T follicular helper cell (primary cell): ENCODE results near the gene PPP4R4.
"Not testable (repeated sequence)": the region's sequence is repeated elsewhere in the genome, so short reads cannot be mapped to it uniquely, and the experiment has no call there.

Experiments used
- DNase-seq: peaks from one replicate; pipeline ENCODE4 v3.0.0-alpha.2; 2020; ENCODE audit warnings: low read depth

Gene PPP4R4

GRCh38 chr14:94180655-94181271 lies 6.6 kb downstream of the PPP4R4 start:
- DNase-seq: no peak

- DNase-seq: no peak
These were observed 7.7 kb downstream of the PPP4R4 start for GRCh38 chr14:94181835-94182234.

- no peak for DNase-seq
These were observed 18.4 kb downstream of the PPP4R4 start for GRCh38 chr14:94192536-94192935.

- DNase-seq: no peak
These were observed 19.7 kb downstream of the PPP4R4 start for GRCh38 chr14:94193776-94194175.

- DNase-seq: no peak
These were observed 21.9 kb downstream of the PPP4R4 start for GRCh38 chr14:94196057-94196456.

- DNase-seq: no peak
These were observed 29.5 kb downstream of the PPP4R4 start for GRCh38 chr14:94203473-94204210.

GRCh38 chr14:94213021-94213420 lies 38.9 kb downstream of the PPP4R4 start:
- DNase-seq: no peak

GRCh38 chr14:94213741-94214140 lies 39.6 kb downstream of the PPP4R4 start:
- DNase-seq: no peak

- no peak for DNase-seq
These were observed 43.0 kb downstream of the PPP4R4 start for GRCh38 chr14:94217116-94217515.

GRCh38 chr14:94218198-94218886 lies 44.2 kb downstream of the PPP4R4 start:
- DNase-seq: not testable (repeated sequence)

- no peak for DNase-seq
These were observed 49.9 kb downstream of the PPP4R4 start for GRCh38 chr14:94224040-94224439.

GRCh38 chr14:94225460-94226378 lies 51.6 kb downstream of the PPP4R4 start:
- no peak for DNase-seq

- DNase-seq: no peak
These were observed 52.9 kb downstream of the PPP4R4 start for GRCh38 chr14:94227029-94227428.

GRCh38 chr14:94237046-94237445 lies 62.9 kb downstream of the PPP4R4 start:
- DNase-seq: no peak

- DNase-seq: no peak
These were observed 63.9 kb downstream of the PPP4R4 start for GRCh38 chr14:94237983-94238382.

GRCh38 chr14:94239406-94239805 lies 65.3 kb downstream of the PPP4R4 start:
- DNase-seq: no peak

GRCh38 chr14:94244182-94244581 lies 70.1 kb downstream of the PPP4R4 start:
- DNase-seq: no peak

GRCh38 chr14:94264195-94264594 lies 90.1 kb downstream of the PPP4R4 start:
- DNase-seq: not testable (repeated sequence)

- DNase-seq: no peak
These were observed 93.2 kb downstream of the PPP4R4 start for GRCh38 chr14:94267352-94267751.

- DNase-seq: not testable (repeated sequence)
These were observed 94.5 kb downstream of the PPP4R4 start for GRCh38 chr14:94268582-94268981.

- DNase-seq: no peak
These were observed 95.0 kb downstream of the PPP4R4 start for GRCh38 chr14:94269156-94269555.
